ELR (cell line): Measurements from ENCODE around the gene TLE3.
A peak's percentile ranks its signal among the peaks of the same experiment; 100 is the strongest.

ENCODE experiments used
- DNase-seq: peaks from one replicate; pipeline ENCODE4 v3.0.0-alpha.2; 2015; ENCODE audit warnings: low read depth

Gene TLE3

DNA sequence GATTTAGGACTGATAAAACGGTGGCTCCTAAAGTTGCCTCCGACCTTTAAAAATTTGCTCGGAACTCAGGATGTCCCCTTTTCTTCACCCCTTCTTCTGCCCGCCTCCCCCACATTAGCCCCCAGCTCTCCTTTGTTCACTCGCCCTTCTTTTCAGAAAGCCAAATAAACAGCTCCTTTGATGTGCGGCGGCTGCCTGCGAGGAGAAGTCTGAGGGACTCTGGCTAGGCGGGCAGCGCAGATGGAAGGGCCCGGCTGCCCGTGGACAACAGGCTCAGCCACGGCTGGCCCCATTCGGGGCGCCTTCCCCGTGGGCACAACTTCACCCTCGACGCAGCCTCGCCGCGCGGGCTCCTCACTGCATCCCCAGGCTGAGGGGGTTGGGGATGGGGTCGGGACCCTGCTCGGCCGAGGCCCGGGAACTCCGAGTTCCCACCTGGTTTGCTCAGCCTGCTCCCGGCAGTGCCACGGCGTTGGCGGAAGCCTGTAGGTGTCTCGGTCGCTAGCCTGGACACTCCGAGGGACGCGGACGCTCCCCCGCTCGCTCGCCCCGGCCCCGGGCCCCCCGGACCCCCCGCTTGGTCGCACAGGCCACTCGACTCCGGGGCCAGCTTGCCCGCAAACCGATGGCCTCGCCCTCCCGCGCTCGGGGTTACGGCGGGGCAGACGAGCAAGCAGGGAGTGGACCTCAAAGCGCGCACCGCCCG is 897 bp upstream of the TLE3 start:
- peak; percentile 44 for DNase-seq

- DNase-seq, result no peak
These were observed 390 bp upstream of the TLE3 start for GRCh38 chr15:70098153-70098460.

DNA sequence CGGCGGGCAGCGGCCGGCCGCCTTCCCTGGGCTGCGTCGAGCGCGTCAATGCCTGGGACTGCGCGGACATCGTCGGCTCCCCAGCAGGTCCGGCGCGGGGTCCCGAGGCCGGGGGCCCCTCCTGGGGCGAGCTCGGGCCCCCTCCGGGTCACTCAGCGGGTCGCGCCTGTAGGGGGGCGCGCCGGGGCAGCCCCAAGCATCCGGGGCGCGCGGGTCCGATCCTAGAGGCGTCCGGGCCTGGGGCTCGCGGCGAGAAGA is 725 bp downstream of the TLE3 start:
- no peak for DNase-seq

DNA sequence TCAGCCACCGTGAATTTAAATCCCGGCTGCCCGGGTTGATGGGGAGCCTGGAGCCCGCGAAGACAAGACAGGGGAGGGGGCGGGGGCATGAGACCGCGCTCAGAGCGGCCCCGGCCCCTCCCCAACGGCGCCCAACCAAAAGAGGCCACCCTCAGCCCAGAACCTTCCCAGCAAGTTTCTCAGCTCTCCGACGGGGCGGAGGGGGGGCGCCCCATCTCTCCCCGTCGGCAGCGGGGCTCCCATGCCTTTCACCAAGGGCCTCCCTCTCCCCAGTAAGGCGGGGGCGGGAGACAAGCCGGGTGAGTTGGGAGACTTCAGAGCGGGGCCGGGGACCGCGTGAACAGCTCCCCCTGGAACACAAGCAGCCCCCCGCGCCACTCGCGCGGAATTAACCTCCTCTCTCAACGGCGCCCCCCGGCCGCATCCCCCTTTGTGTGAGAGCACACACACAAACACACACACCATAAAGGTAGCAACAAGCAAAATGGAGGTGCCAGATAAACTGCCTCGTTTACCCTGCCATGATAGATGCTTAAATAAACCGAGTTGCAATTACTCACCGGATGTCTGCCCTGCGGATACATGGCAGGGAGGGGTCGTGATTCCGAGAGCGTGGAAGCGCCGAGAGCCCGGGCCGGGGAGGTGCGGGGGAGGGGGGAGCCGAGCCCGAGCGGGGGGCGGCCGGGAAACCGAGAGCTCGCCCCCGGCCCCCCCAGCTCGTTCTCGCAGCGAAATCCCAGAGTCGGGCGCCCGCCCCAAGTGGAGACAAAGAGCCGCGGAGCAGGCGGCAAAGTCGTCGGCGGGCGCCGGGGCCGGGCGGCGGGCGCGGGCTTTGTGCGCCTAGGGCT is 1.3 kb downstream of the TLE3 start:
- DNase-seq, result peak; percentile 78

DNA sequence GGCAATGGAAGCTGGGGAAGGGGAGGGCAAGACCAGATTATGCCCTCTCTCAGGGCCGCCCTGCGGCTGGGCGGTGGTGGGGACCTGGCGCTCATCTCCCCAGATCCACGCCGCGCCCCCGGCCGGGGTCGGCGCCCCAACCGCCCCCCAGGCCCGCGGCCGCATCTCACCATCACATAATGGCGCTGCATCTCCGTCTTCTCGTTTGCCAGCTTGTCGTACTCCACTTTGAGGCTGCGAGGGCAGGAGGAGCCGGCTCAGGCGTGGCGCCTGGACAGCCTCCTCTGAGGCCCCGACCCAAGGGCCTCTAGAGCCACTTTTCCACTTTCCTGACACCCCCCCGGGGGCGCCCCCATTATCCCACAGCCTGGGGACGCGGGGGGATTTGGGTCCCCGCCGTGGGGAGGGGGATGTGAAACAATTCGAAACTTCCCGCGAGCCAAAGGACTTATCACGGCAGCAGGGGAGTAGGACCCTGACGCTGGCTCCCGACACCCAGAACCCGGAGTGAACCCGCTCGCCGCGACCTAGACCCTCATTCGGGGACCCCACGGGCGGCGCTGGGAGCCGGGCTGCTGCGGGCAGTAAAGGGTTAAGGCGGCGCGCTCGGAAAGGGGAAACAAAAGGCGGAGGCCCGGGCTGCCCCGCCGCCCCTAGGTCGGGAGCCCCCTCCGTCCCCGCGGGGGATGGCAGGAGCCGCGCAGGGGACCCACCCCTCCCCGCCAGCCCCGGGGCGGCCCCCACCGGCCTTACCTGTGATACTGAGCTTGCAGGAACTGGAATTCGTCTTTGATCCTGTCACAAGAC is 2.1 kb downstream of the TLE3 start:
- DNase-seq, result peak; percentile 25

- no peak for DNase-seq
These were observed 2.9 kb downstream of the TLE3 start for GRCh38 chr15:70094690-70095311.

GRCh38 chr15:70093481-70094319 is 4.0 kb downstream of the TLE3 start:
- DNase-seq, result no peak

DNA sequence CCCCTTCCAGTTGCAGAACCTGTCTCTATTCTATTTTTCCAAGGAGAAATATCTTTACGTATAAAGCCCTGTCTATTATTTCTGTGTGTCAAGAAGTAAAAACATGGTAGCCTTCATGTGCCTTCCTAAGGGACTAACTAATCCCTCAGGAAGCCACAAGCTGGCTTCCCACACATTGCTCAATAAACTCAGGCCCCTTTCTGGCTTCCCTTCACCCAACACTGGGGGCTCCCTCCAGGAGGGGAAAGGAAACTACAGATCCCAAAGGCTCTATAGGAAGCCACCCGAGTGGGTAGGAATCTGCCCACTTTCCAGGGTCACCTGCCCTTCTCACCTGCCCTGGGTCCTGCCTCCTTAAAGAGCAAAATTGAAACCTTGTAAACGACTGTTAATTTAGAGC is 4.6 kb downstream of the TLE3 start:
- DNase-seq, result no peak

- DNase-seq, result no peak
These were observed 5.2 kb downstream of the TLE3 start for GRCh38 chr15:70092464-70093027.

GRCh38 chr15:70091726-70092463 is 5.8 kb downstream of the TLE3 start:
- DNase-seq, result no peak

DNA sequence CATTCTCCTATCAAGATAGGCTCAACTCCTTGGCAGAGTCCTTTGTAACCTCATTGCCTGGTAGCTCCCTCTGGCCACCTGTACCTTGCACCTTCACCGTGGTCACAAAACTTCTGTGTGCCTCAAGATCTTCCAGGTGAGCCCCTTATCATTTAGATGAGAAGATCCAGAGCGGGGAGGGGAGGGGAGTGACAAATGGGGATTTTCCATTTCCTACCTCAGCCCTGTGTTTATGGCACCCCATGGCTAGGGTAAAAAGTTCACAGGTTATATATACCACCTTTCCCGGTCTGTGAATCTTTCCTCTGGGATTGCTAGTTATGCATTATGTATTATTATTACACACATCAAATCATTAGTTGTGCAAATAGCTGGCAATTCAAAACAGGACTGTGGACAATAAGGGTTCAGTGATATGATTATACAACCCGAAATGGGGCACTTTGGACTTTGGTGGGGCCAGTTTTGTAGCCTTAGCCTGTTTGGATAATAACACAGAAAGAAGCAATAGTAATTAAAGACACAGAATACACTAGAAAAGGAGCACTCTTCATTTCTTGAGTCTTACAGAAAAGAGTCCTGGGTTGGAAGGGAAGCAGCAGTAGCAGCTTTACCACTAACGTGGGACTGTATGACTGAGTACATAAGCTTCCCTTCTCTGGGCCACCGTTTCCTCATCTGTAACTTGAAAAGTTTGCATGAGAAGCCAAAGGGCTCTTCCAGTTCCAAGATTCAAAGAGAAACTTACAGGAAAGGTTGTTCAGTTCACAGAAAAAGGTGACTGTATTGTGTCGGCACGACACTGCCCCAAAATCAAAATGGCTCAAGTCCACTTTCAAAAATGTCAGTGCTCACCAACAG is 7.1 kb downstream of the TLE3 start:
- no peak for DNase-seq

DNA sequence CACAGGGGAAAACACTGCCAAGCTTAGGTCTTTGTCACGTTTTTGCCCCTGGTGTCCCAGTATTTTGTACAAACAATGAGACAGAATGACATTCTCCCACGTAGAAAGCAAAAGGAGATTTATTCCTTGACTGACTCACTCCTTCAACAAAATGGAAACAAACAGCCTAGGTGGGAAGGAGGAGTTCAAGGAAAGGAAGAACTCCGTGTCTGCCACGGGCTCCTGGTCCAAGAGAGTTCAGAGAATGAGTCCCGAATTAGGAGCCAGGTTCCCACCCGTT is 8.1 kb downstream of the TLE3 start:
- DNase-seq, result no peak

- no peak for DNase-seq
These were observed 8.6 kb downstream of the TLE3 start for GRCh38 chr15:70088887-70089691.

- DNase-seq, result no peak
These were observed 9.3 kb downstream of the TLE3 start for GRCh38 chr15:70088455-70088854.

DNA sequence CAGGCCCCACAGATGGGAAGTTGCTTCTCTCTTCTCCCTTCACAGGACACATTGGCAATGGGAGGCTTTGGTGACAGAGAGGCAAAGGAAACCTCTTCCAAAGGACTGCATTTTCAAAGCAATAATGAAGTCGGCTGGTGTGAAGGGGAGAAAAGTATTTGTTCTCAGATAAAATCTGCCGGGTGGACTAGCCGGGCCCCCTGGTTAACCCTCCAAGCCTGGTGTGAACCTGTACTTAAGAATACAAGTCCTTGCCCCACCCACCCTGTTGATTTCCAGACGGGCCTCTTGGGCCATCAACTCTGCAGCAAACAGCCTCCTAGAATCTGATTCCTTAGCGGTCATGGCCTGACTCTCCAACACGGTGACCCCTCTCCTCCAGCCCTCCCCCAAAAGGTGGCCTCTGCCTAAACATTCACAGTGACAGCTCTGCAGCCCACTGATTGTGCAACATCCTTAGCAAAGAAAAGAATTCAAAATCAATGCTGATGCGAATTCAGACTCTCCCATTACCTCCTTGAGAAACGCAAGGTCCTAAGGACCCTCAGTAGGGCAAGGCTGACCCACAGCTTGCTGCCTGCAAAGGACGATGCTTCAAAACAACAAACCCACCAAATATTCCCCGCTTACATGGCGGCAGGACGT is 9.9 kb downstream of the TLE3 start:
- no peak for DNase-seq

DNA sequence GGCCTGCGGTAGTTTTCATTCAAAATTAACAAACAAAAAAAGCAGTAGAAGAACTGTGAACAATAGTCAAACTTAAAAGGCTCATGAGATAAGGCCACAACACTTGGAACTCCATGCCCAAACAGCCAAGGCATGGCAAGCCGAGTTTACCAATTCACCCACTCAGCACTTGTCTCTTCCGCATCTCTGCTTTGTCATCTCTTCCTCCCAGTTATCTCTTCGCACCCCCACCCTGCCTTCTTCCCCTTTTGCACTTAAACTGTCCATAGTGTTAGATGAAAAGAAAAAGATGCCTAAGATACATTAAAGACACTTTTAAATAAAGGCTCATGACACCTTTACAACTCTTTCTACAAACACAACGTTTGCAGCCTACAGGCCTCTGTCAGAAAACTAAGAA is 11.1 kb downstream of the TLE3 start:
- DNase-seq, result no peak

DNA sequence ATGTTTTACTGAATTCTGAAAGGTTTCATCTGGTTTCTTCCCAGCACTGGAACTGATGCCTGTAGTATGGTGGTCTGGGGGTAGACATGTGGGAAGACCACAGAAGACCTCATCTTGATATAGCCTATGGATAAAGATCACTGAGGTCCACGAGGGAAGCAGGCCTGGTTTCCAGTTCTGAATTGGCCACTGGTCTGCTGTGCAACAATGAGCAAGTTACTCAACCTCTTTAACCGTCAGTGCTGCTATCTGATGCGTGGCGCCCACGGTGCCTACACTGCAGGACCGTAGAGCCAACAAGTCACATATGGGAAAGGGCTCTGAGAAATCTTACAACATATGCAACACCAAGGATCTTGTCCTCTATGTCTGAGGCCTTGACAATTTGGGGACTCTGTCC is 13.3 kb downstream of the TLE3 start:
- no peak for DNase-seq

- DNase-seq, result no peak
These were observed 13.8 kb downstream of the TLE3 start for GRCh38 chr15:70083946-70084345.

DNA sequence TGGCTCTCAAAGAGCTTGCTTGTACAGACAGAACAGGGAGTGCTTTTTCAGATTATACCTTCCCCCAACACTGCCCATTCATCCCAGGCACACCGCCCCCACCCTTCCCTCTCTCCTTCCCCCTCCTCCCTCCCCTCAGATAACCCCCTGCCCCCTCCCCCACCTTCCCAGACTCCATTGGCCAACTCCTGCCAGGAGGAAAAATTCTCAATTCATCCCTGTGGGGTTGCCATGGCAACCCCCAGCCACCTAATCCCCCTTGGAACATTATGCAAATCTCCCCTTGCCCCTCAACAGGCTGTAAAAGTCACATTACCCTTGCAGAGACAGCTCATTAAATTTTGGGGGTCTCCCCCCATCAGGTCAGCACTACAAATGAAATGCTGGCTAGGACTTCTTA is 14.3 kb downstream of the TLE3 start:
- DNase-seq, result no peak
